MM.1S (cell line): ENCODE results near the gene POLN.
"Not testable (repeated sequence)": the region's sequence is repeated elsewhere in the genome, so short reads cannot be mapped to it uniquely, and the experiment has no call there.

ENCODE experiments used
- CTCF ChIP-seq: fragments of 300-600 bp; sonication (generic); IDR thresholded peaks from 2 replicates; pipeline ENCODE4 v1.5.1; 2016; ENCODE audit warnings: antibody characterized with exemption, low read length, mixed read lengths
- EZH2 ChIP-seq: fragments of 300-600 bp; sonication (generic); optimal IDR thresholded peaks from 2 replicates; pipeline ENCODE3; 2017; ENCODE audit warnings: low read depth, mild to moderate bottlenecking, antibody characterized with exemption, low read length, mixed read lengths

DNA sequence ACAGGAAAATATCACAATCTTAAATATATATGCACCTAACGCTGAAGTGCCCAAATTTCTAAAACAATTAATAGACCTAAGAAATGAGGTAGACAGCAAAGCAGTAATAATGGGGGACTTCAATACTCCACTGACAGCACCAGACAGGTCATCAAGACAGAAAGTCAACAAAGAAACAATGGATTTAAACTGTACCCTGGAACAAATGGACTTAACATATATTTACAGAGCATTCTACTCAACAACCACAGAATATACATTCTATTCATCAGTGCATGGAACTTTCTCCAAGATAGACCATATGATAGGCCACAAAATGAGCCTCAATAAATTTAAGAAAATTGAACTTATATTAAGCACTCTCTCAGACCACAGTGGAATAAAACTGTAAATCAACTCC is 39.1 kb downstream of the POLN start:
- not testable (repeated sequence) for TF ChIP-seq CTCF, EZH2
